Heart left ventricle (tissue), 16 donors: ENCODE measurements around the gene C17orf100. TPM values are rescaled to one million over a fixed set of nuclear protein-coding genes. Genes with fewer than 3 reads are reported as not detected.
A peak's percentile ranks its signal among the peaks of the same experiment; 100 is the strongest.

Experiments used
- ATAC-seq, 4 donors: fragments of 200-7000 bp; cut with Tn5 transposase; one replicate each; pipeline ENCODE4 v1.9.1; 2020 to 2022; ENCODE audit warnings: moderate library complexity in 4 of 4, mild to moderate bottlenecking in 3 of 4, moderate number of reproducible peaks in 1 of 4
- DNase-seq, 5 donors: peaks; one replicate each; pipeline ENCODE4 v3.0.0-alpha.2; 2020
- H3K27ac ChIP-seq, 12 donors: fragments of 200-600 bp; sonication (generic) in 4 of 12; one replicate each; pipeline versions ENCODE4 v1.5.0 to v1.8.0; 2016 to 2022; ENCODE audit warnings: mild to moderate bottlenecking in 2 of 12
- H3K27me3 ChIP-seq, 9 donors: fragments of 200-600 bp; sonication (generic) in 2 of 9; one replicate each; pipeline versions ENCODE4 v1.5.1 to v1.8.0; 2016 to 2022; ENCODE audit warnings: mild to moderate bottlenecking in 3 of 9
- H3K36me3 ChIP-seq, 9 donors: fragments of 200-600 bp; sonication (generic) in 2 of 9; one replicate each; pipeline versions ENCODE4 v1.5.0 to v1.8.0; 2018 to 2022; ENCODE audit warnings: mild to moderate bottlenecking in 2 of 9
- H3K4me1 ChIP-seq, 12 donors: fragments of 200-600 bp; sonication (generic) in 4 of 12; one replicate each; pipeline versions ENCODE4 v1.5.0 to v1.8.0; 2016 to 2022; ENCODE audit warnings: mild to moderate bottlenecking in 3 of 12
- H3K4me3 ChIP-seq, 12 donors: fragments of 200-600 bp; sonication (generic) in 4 of 12; one replicate each; pipeline versions ENCODE4 v1.5.0 to v1.8.0; 2017 to 2022; ENCODE audit warnings: mild to moderate bottlenecking in 9 of 12, moderate library complexity in 4 of 12
- H3K9me3 ChIP-seq, 12 donors: fragments of 200-600 bp; sonication (generic) in 4 of 12; one replicate each; pipeline versions ENCODE4 v1.5.0 to v1.8.0; 2016 to 2022; ENCODE audit warnings: mild to moderate bottlenecking in 1 of 12
- POLR2A ChIP-seq, 2 donors: fragments of 450-650 bp; IDR thresholded peaks; one replicate each; pipeline ENCODE4 v1.6.1; 2017; ENCODE audit warnings: antibody characterized with exemption in 2 of 2, mild to moderate bottlenecking in 2 of 2, moderate library complexity in 2 of 2
- WGBS, 4 donors: extraction: QIAGEN DNeasy Blood & Tissue Kit in 2 of 4; methylation state at CpG; one replicate each; pipeline versions ENCODE4 v1.1.5 to v1.1.7; 2013 to 2018; 5-methylcytosine and 5-hydroxymethylcytosine counted together
- intact Hi-C, 10 donors: fragments of 100-400 bp; cut with DNase I; formaldehyde crosslinking; loops; one replicate each; pipeline versions ENCODE4 v1.11.1 to v1.14.2; 2022
- polyA plus RNA-seq, 2 donors: library from polyadenylated mRNA; stranded (reverse); fragments of 200-250 nt; gene quantifications; one replicate each; pipeline ENCODE4 v1.2.3, GENCODE V29; 2013
- total RNA-seq, 9 donors: library from RNA; depleted of rRNA in 2 of 9; stranded (reverse); fragments of >200 nt in 2 of 9; fragmentation: NEBNext Ultra II Directional in 3 of 9; extraction: Animal tissue kit (Norgen Biotek cat#: 25700) in 3 of 9; gene quantifications; one replicate each; pipeline versions ENCODE4 v1.1.0 to v1.2.4, GENCODE V29; 2016 to 2023
- TF ChIP-seq, protein P1 (sequence below), 12 donors: fragments of 200-600 bp; sonication (generic) in 4 of 12; IDR thresholded peaks; one replicate each; pipeline versions ENCODE4 v1.5.0 to v1.8.0; 2018 to 2022; ENCODE audit warnings: antibody characterized with exemption in 12 of 12, mild to moderate bottlenecking in 5 of 12
- donor health status: ischemic (EF 13 %, LVEDD 7.1; RV severe dilation, severe dysfunction).
- donor health status: healthy with polysubstance abuse.
- donor health status: DM: no; HTN: yes; CAD: no.
- donor health status: DM: no; HTN: no; CAD: no.
- donor health status: ischemic (EF 25% LVEDD 6.9; RV normal size, moderate dysfunction).
- donor health status: ischemic (EF 25% LVEDD 5.7; RV mildly dilated, moderate dysfunction).
- donor health status: healthy.
- donor health status: DM: yes; HTN: yes; CAD: no.
- donor health status: ischemic (EF 35%, LVEDD 5.7; RV mildly dilated, moderate dysfunction).
- donor health status: nonischemic (EF 11% LVEDD 7.7; RV severe dilation, severe dysfunction).
- donor health status: DM: yes; HTN: yes; CAD: no.
- donor health status: PGD.
- donor health status: ischemic (EF 29% LVEDD 5.4; RV normal size, mild dysfunction).
- donor health status: nonischemic (EF 23%, LVEDD 6.1; RV moderate dilation, normal function).

The C17orf100 gene
- total and polyA plus RNA-seq, 11 donors = 0.30 to 0.86 (median 0.59) TPM

DNA sequence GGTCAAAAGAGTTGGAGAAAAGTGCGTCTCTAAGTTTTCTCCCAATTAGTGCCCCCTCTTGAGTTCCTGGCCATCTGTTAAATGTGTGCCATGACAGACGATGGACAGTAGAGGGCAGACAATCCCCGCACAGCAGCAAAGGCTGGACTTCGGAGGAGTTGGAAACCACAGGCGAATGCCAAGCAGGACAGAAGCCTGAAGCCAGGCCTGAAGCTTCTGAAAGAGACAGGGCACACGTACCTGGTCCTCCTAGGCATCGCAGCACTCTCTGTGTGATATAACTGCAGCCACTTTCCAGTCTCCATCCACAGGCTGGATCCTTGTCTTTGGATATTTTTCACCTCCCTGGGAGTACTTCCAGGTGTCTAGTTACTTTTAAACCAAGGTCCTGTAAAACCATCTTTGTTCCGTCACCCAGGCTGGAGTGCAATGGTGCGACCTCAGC lies 14.5 kb downstream of the C17orf100 start:
- no peak for TF ChIP-seq POLR2A (IDR thresholded peaks at IDR 0.05)
- TF ChIP-seq, protein P1, sequence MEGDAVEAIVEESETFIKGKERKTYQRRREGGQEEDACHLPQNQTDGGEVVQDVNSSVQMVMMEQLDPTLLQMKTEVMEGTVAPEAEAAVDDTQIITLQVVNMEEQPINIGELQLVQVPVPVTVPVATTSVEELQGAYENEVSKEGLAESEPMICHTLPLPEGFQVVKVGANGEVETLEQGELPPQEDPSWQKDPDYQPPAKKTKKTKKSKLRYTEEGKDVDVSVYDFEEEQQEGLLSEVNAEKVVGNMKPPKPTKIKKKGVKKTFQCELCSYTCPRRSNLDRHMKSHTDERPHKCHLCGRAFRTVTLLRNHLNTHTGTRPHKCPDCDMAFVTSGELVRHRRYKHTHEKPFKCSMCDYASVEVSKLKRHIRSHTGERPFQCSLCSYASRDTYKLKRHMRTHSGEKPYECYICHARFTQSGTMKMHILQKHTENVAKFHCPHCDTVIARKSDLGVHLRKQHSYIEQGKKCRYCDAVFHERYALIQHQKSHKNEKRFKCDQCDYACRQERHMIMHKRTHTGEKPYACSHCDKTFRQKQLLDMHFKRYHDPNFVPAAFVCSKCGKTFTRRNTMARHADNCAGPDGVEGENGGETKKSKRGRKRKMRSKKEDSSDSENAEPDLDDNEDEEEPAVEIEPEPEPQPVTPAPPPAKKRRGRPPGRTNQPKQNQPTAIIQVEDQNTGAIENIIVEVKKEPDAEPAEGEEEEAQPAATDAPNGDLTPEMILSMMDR (IDR thresholded peaks at IDR 0.05) = peak; percentile 77 to 95 (median 90)
- Histone ChIP-seq H3K4me3 (no peak overlapping the region), H3K36me3 (no peaks in the 10 kb centered on the region), H3K27me3 (peaks cover 0 to 22% (median 9%) of the 10 kb centered on the region in 9 donors), H3K27ac (no peak overlapping the region), H3K9me3 (no peaks in the 10 kb centered on the region), H3K4me1 (peaks cover 0 to 6% (median 0%) of the 10 kb centered on the region in 12 donors)
- WGBS, 4 donors = 18 to 23% (median 19%) methylated on average over 9 of the region's 9 CpGs
- peak; percentile 80 to 96 (median 92) for ATAC-seq
- intact Hi-C loops = loop anchor here (2.0 to 10.0 kb wide), 15 partner anchors 89 to 341 kb away; partner anchors contain the start of genes XAF1 (in 3 of the 10) and TEKT1 (in 1 of the 10)
- DNase-seq = peak; percentile 69 to 75 (median 73)

DNA sequence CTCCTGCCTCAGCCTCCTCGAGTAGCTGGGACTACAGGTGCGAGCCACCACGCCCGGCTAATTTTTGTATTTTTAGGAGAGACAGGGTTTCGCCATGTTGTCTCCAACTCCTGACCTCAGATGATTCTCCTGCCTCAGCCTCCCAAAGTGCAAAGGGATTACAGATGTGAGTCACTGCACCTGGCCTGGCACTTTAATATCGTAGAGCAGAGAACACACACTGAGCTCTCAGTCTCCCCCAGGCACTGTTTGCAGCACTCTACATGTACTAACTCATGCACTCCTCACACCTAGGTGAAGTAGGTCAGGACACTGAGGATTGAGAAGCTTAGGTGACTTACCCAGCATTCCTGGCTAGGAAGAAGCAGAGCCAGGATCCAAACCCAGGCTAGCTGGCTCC lies 15.0 kb downstream of the C17orf100 start:
- no peaks in the 10 kb centered on the region for H3K9me3 ChIP-seq
- intact Hi-C loops = loop anchor here (2.0 to 10.0 kb wide), 15 partner anchors 88 to 341 kb away; partner anchors contain the start of genes XAF1 (in 3 of the 10) and TEKT1 (in 1 of the 10)
- H3K36me3 ChIP-seq = no peaks in the 10 kb centered on the region
- 87 to 97% (median 95%) methylated on average over 6 of the region's 6 CpGs for WGBS, 4 donors
- peaks cover 0 to 26% (median 9%) of the 10 kb centered on the region in 9 donors for H3K27me3 ChIP-seq
- ATAC-seq (no peak), DNase-seq (no peak)
- no peak overlapping the region for H3K27ac ChIP-seq
- no peak overlapping the region for H3K4me3 ChIP-seq
- peaks cover 0 to 6% (median 0%) of the 10 kb centered on the region in 12 donors for H3K4me1 ChIP-seq
- TF ChIP-seq, protein P1 (IDR thresholded peaks at IDR 0.05) = no peak
- TF ChIP-seq POLR2A (IDR thresholded peaks at IDR 0.05) = no peak

DNA sequence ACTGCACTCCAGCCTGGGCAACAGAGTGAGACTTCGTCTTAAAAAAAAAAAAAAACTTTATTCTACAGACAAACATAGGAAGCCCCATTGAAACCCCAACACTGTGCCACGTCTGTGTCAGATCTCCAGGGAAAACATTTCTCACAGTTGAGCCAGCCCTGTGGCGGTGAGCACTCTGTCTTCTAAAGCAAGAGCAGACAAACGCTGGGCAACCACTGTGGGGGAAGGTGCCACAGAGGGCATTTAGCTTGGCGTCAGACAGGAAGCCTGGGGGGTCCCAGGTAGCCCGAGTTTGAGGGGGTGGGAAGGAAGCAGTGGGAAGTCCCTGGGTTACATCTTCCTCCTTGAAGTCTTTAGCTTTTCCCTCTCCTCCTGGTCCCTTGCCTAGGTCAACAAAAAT lies 16.0 kb downstream of the C17orf100 start:
- Histone ChIP-seq H3K27ac (no peak overlapping the region), H3K36me3 (no peaks in the 10 kb centered on the region), H3K9me3 (no peaks in the 10 kb centered on the region), H3K4me1 (peaks cover 0 to 6% (median 0%) of the 10 kb centered on the region in 12 donors), H3K4me3 (no peak overlapping the region), H3K27me3 (peaks cover 0 to 22% (median 5%) of the 10 kb centered on the region in 9 donors)
- intact Hi-C loops = loop anchor here (2.0 to 10.0 kb wide), 15 partner anchors 87 to 340 kb away; partner anchors contain the start of genes XAF1 (in 3 of the 10) and TEKT1 (in 1 of the 10)
- 49 to 59% (median 54%) methylated on average over 6 of the region's 6 CpGs for WGBS, 4 donors
- ATAC-seq (no peak), DNase-seq (no peak)
- TF ChIP-seq POLR2A (IDR thresholded peaks at IDR 0.05) = no peak
- TF ChIP-seq, protein P1 (IDR thresholded peaks at IDR 0.05) = no peak

DNA sequence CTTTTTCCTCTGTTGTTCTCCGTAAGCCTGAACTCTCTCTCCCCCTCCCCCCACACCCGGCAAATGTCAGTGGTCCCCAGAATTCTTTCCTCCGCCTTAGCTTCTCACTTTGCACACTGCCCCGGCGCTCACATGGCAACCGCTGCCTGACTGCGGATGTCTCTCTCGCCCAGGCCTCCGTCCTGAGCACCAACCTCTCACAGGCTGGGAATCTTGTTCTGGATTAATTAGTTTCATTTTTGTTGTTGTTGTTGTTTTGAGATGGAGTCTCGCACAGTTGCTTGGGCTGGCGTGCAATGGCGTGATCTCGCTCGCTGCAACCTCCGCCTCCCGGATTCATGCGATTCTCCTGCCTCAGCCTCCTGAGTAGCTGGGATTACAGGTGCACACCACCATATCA lies 16.7 kb downstream of the C17orf100 start:
- Histone ChIP-seq H3K4me3 (no peak overlapping the region), H3K36me3 (no peaks in the 10 kb centered on the region), H3K27ac (no peak overlapping the region), H3K4me1 (peaks cover 0 to 6% (median 0%) of the 10 kb centered on the region in 12 donors), H3K27me3 (peaks cover 0 to 20% (median 4%) of the 10 kb centered on the region in 9 donors), H3K9me3 (no peaks in the 10 kb centered on the region)
- DNase-seq (no peak), ATAC-seq (no peak)
- intact Hi-C loops = loop anchor here (5.0 to 10.0 kb wide), 13 partner anchors 87 to 339 kb away; partner anchors contain the start of genes XAF1 (in 3 of the 10) and TEKT1 (in 1 of the 10)
- 77 to 84% (median 80%) methylated on average over 17 of the region's 17 CpGs for WGBS, 4 donors
- TF ChIP-seq POLR2A (IDR thresholded peaks at IDR 0.05) = no peak
- TF ChIP-seq, protein P1 (IDR thresholded peaks at IDR 0.05) = no peak
